Liver (tissue), 3 donors: ENCODE results near the gene EPHA6.

Experiments
- CTCF ChIP-seq: fragments of 150-350 bp; IDR thresholded peaks from 2 replicates; pipeline ENCODE4 v1.5.1; 2017; ENCODE audit warnings: improper control_type of control experiment, low read depth, low read length; ENCODE audit not compliant: missing input control
- EGR1 ChIP-seq, 2 donors: IDR thresholded peaks; 2 replicates each; pipeline ENCODE4 v1.6.1; 2016 to 2018; ENCODE audit warnings: antibody characterized with exemption in 2 of 2, low read depth in 2 of 2
- HNF4G ChIP-seq: IDR thresholded peaks from 2 replicates; pipeline ENCODE4 v1.6.1; 2016; ENCODE audit warnings: antibody characterized with exemption
- MAX ChIP-seq: IDR thresholded peaks from 2 replicates; pipeline ENCODE4 v1.6.1; 2016; ENCODE audit warnings: antibody characterized with exemption
- REST ChIP-seq: IDR thresholded peaks from 2 replicates; pipeline ENCODE4 v1.6.1; 2016; ENCODE audit warnings: antibody characterized with exemption, mild to moderate bottlenecking
- donor health status: healthy.
- donor health status: healthy.

- TF ChIP-seq CTCF (no peak), EGR1 (IDR thresholded peaks at IDR 0.05; ENCODE audit: low read depth in 2 of 2) (no peak), HNF4G (no peak), MAX (peak; percentile 85), REST (peak; percentile 49)
Measured at GRCh38 chr3:97764407-97765238, 950.2 kb downstream of the EPHA6 start, which contains the start of gene ARL6.
